Adipose tissue (tissue), 3 donors: ENCODE data around the gene NAAA. TPM values are rescaled to one million over a fixed set of nuclear protein-coding genes. Genes with fewer than 3 reads are reported as not detected.

Source experiments
- H3K27ac ChIP-seq: one replicate; pipeline ENCODE4 v1.5.1; 2013; ENCODE audit warnings: low read depth, low read length
- WGBS, 3 donors: extraction: QIAGEN DNeasy Blood & Tissue Kit; methylation state at CpG; one replicate each; pipeline ENCODE4 v1.1.7; 2013; 5-methylcytosine and 5-hydroxymethylcytosine counted together
- polyA plus RNA-seq, 3 donors: library from polyadenylated mRNA; stranded (reverse); fragments of 200-250 nt; gene quantifications; one replicate each; pipeline ENCODE4 v1.2.3, GENCODE V29; 2013
- donor health status: healthy with polysubstance abuse.
- donor health status: Bipolar disorder and iron deficiency.
- donor health status: healthy.

The NAAA gene
- polyA plus RNA-seq, 3 donors: 8.0 to 23.8 (median 11.2) TPM

- H3K27ac ChIP-seq: no peak overlapping the region
- WGBS, 3 donors: 49 to 60% (median 56%) methylated on average over 1 of the region's 1 CpG
Measured at GRCh38 chr4:75880278-75880677, 60.5 kb downstream of the NAAA start.

- H3K27ac ChIP-seq: no peak overlapping the region
- WGBS, 3 donors: 52 to 70% (median 63%) methylated on average over 6 of the region's 6 CpGs
Measured at GRCh38 chr4:75878246-75878756, 62.5 kb downstream of the NAAA start.

- 85 to 88% (median 86%) methylated on average over 18 of the region's 18 CpGs for whole genome bisulfite sequencing, 3 donors
- no peak overlapping the region for H3K27ac ChIP-seq
Measured at GRCh38 chr4:75876218-75876617, 64.6 kb downstream of the NAAA start.

GRCh38 chr4:75869100-75869499 lies 71.7 kb downstream of the NAAA start:
- no peak overlapping the region for H3K27ac ChIP-seq
- 57 to 62% (median 59%) methylated on average over 3 of the region's 3 CpGs for WGBS, 3 donors

- WGBS, 3 donors: 43 to 72% (median 71%) methylated on average over 3 of the region's 3 CpGs
- H3K27ac ChIP-seq: no peak overlapping the region
Measured at GRCh38 chr4:75867130-75867529, 73.7 kb downstream of the NAAA start.

Other genes starting within 250 kb of the NAAA start
- gene USO1, start 216.4 kb downstream of the NAAA start, polyA plus RNA-seq: 10 to 100 TPM; 28.3 to 38.1 (median 29.4) TPM
- gene PPEF2, start 38.6 kb downstream of the NAAA start, polyA plus RNA-seq: not detected
- gene SDAD1, start 49.9 kb upstream of the NAAA start, polyA plus RNA-seq: 10 to 100 TPM; 12.4 to 17.4 (median 15.1) TPM
- under 1 TPM in 2 of 3 donors, not detected in 1; 0.14 to 0.24 TPM for gene CXCL9, start 66.5 kb upstream of the NAAA start, polyA plus RNA-seq
- under 1 TPM; 0.34 to 0.51 (median 0.45) TPM for gene CXCL10, start 82.5 kb upstream of the NAAA start, polyA plus RNA-seq
- 1 to 10 TPM in 1 of 3 donors, under 1 TPM in 1, not detected in 1; 0.06 to 1.8 TPM for gene CXCL11, start 95.1 kb upstream of the NAAA start, polyA plus RNA-seq
- gene ART3, start 133.7 kb upstream of the NAAA start, polyA plus RNA-seq: under 1 TPM in 2 of 3 donors, not detected in 1; 0.15 to 0.63 TPM
- 10 to 100 TPM; 14.0 to 29.8 (median 20.7) TPM for gene NUP54, start 207.4 kb upstream of the NAAA start, polyA plus RNA-seq